ENCODE results near the gene ETFBKMT.

ETFBKMT gene

GRCh38 chr12:31633464-31633863 is 26.0 kb upstream of the ETFBKMT start:
- no peak overlapping the region for H3K4me3 ChIP-seq (ENCODE audit: low read depth, low read length)
- ChIA-PET POLR2A (no interaction called here), CTCF (interaction anchor here (5.7 kb wide), 1 partner anchor 230 kb away, joined by 103 read pairs; no protein-coding TSS in a partner anchor)
- DNase-seq (ENCODE audit: low read depth, low spot score) = no peak
- TF ChIP-seq CTCF (IDR thresholded peaks at IDR 0.05; ENCODE audit: insufficient read depth, low read length, missing control alignments) = no peak

DNA sequence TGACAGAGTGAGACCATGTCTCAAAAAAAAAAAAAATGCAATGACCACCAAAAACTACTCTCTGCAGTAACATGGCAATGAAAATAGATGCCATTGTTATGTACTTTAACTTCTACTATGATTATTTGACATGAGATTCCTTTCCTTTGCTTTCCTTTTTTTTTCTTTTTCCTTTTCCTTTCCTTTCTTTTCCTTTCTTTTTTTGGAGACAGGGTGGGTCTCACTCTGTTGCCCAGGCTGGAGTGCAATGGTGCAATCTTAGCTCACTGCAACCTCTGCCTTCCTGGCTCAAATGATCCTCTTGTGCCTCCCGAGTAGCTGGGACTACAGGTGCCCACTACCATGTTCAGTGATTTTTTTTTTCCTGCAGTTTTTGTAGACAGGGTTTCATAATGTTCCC is 24.9 kb upstream of the ETFBKMT start:
- ChIA-PET POLR2A (no interaction called here), CTCF (interaction anchor here (0.9 to 5.7 kb wide), 3 partner anchors 13 to 251 kb away, joined by 3 to 103 read pairs (median 6); no protein-coding TSS in a partner anchor)
- TF ChIP-seq CTCF (IDR thresholded peaks at IDR 0.05; ENCODE audit: insufficient read depth, low read length, missing control alignments) = no peak
- DNase-seq (ENCODE audit: low read depth, low spot score) = no peak
- H3K4me3 ChIP-seq (ENCODE audit: low read depth, low read length) = no peak overlapping the region

DNA sequence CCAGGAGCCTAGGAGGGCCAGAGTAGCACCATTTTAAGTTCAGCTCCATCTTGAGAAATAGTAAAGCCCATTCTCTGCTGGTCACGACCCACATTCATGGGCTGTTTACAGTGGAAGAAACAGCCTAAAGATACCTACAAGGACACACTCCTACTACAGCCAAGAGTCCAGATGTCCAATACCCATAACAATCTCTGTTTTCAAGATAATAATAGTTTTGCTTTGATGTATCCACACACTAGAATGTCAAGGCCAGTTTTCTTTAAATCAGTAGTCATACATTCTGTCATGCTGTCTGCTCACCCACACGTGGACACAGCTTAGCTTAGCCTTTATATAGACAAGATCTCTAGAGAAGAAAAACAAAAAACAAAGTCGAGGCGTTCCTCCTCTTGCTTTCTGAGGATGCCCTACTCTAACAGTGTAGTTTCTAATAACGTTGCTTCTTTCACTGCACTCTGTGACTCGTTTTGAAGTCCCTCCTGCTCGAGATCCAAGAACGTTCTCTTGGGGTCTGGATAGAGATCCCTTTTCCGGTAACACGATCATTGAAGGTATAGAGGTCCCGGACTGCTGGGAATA is 17.9 kb upstream of the ETFBKMT start:
- no peak for DNase-seq (ENCODE audit: low read depth, low spot score)
- POLR2A ChIA-PET = no interaction called here
- CTCF ChIA-PET = interaction anchor here (0.8 to 11.0 kb wide), 3 partner anchors 20 to 239 kb away, joined by 3 to 139 read pairs (median 3); no protein-coding TSS in a partner anchor

GRCh38 chr12:31644536-31644935 is 15.0 kb upstream of the ETFBKMT start:
- no peak for TF ChIP-seq CTCF (IDR thresholded peaks at IDR 0.05; ENCODE audit: insufficient read depth, low read length, missing control alignments)
- ChIA-PET POLR2A (no interaction called here), CTCF (interaction anchor here (1.0 to 11.0 kb wide), 4 partner anchors 9 to 242 kb away, joined by 3 to 139 read pairs (median 4); no protein-coding TSS in a partner anchor)
- H3K4me3 ChIP-seq (ENCODE audit: low read depth, low read length) = no peak overlapping the region
- no peak for DNase-seq (ENCODE audit: low read depth, low spot score)

More for the DNA sequence above, 17.9 kb upstream of the ETFBKMT start:
- TF ChIP-seq CTCF (IDR thresholded peaks at IDR 0.05; ENCODE audit: insufficient read depth, low read length, missing control alignments) = no peak
- H3K4me3 ChIP-seq (ENCODE audit: low read depth, low read length) = no peak overlapping the region

- DNase-seq (ENCODE audit: low read depth, low spot score) = no peak
- ChIA-PET POLR2A (interaction anchor here (0.6 kb wide), 2 partner anchors 98 to 599 kb away, joined by 3 to 4 read pairs; no protein-coding TSS in a partner anchor), CTCF (interaction anchor here (1.0 to 11.0 kb wide), 5 partner anchors 8 to 243 kb away, joined by 4 to 139 read pairs (median 5); no protein-coding TSS in a partner anchor)
- H3K4me3 ChIP-seq (ENCODE audit: low read depth, low read length) = no peak overlapping the region
- TF ChIP-seq CTCF (IDR thresholded peaks at IDR 0.05; ENCODE audit: insufficient read depth, low read length, missing control alignments) = no peak
These were observed 13.6 kb upstream of the ETFBKMT start for GRCh38 chr12:31645924-31646323.

GRCh38 chr12:31647086-31647491 is 12.4 kb upstream of the ETFBKMT start:
- ChIA-PET POLR2A (no interaction called here), CTCF (interaction anchor here (0.8 to 11.0 kb wide), 6 partner anchors 9 to 665 kb away, joined by 3 to 139 read pairs (median 4); no protein-coding TSS in a partner anchor)
- no peak for DNase-seq (ENCODE audit: low read depth, low spot score)
- H3K4me3 ChIP-seq (ENCODE audit: low read depth, low read length) = no peak overlapping the region
- TF ChIP-seq CTCF (IDR thresholded peaks at IDR 0.05; ENCODE audit: insufficient read depth, low read length, missing control alignments) = no peak
